ENCODE measurements around the gene JOSD2. TPM values are rescaled to one million over a fixed set of nuclear protein-coding genes. Genes with fewer than 3 reads are reported as not detected.

JOSD2 gene
- total and polyA plus RNA-seq, 2 donors (not counting 3 experiments of a cell fraction or from before 2014, with no cell fraction given): 37.4 to 62.8 TPM

DNA sequence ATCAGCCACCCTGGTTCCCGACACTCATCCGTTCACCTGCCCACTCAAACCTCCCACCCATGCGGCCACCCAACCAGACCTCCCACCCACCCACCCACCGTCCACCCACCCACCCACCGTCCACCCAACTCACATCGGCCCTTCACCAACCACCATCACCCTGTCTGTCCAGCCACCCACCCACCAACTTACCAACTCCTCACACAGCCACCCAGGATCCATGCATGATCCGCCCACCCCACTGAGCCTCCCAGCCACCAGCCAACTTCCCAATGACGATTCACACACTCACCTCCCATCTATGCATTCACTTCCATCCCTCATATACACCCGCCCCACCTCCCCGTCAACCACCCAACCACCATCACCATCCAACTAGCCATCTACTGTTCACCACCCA, 4.3 kb downstream of the JOSD2 start:
- FAIRE-seq (no peak), DNase-seq (ENCODE audit: low read depth, low spot score) (no peak)
- H3K4me2 ChIP-seq (ENCODE audit: insufficient read depth, low read length): no peak overlapping the region
- H3K27ac ChIP-seq (ENCODE audit: insufficient read depth, low read depth, low read length): no peak overlapping the region
- ChIA-PET CTCF (no interaction called here), POLR2A (no interaction called here)
- H3K9me1 ChIP-seq (replicated peaks; ENCODE audit: control insufficient read depth, extremely low read depth, insufficient read depth, low read length): no peaks in the 10 kb centered on the region
- TF ChIP-seq, protein P1, sequence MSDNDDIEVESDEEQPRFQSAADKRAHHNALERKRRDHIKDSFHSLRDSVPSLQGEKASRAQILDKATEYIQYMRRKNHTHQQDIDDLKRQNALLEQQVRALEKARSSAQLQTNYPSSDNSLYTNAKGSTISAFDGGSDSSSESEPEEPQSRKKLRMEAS (IDR thresholded peaks at IDR 0.05; ENCODE audit: insufficient read depth, insufficient read length): no peak
- no peak for TF ChIP-seq EZH2 (IDR thresholded peaks at IDR 0.05; ENCODE audit: borderline replicate concordance, low read depth, low read length, severe bottlenecking)
- no peak for TF ChIP-seq JUN (IDR thresholded peaks at IDR 0.05; ENCODE audit: borderline replicate concordance, insufficient read depth, insufficient read length, low read depth)
- no peak for TF ChIP-seq POLR2A (IDR thresholded peaks at IDR 0.05; ENCODE audit: low read depth, low read length)
- TF ChIP-seq, protein P2, sequence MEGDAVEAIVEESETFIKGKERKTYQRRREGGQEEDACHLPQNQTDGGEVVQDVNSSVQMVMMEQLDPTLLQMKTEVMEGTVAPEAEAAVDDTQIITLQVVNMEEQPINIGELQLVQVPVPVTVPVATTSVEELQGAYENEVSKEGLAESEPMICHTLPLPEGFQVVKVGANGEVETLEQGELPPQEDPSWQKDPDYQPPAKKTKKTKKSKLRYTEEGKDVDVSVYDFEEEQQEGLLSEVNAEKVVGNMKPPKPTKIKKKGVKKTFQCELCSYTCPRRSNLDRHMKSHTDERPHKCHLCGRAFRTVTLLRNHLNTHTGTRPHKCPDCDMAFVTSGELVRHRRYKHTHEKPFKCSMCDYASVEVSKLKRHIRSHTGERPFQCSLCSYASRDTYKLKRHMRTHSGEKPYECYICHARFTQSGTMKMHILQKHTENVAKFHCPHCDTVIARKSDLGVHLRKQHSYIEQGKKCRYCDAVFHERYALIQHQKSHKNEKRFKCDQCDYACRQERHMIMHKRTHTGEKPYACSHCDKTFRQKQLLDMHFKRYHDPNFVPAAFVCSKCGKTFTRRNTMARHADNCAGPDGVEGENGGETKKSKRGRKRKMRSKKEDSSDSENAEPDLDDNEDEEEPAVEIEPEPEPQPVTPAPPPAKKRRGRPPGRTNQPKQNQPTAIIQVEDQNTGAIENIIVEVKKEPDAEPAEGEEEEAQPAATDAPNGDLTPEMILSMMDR (IDR thresholded peaks at IDR 0.05; ENCODE audit: extremely low read depth in 1 of 2, insufficient read depth in 1 of 2, low read depth in 1 of 2, low read length in 2 of 2): no peak
- TF ChIP-seq MYC (IDR thresholded peaks at IDR 0.05; ENCODE audit: low read depth, low read length): no peak
- peaks cover 7% of the 10 kb centered on the region for H3K4me1 ChIP-seq (ENCODE audit: control insufficient read depth, extremely low read depth, insufficient read depth, low read length)
- dilution Hi-C loops (cut with MboI; ENCODE audit: extremely low pct_ligation_motif_present, low sequenced_read_pairs) (no loop called here), intact Hi-C loops (cut with micrococcal nuclease) (no loop called here)
- H2AFZ ChIP-seq (ENCODE audit: low read depth, low read length): no peak overlapping the region
- no TSS peak for BruUV-seq (replicated peaks)
- no peak overlapping the region for H3K4me3 ChIP-seq (replicated peaks in 1 of 3; ENCODE audit: insufficient read depth in 1 of 3, low read depth in 1 of 3, low read length in 3 of 3)
- no peaks in the 10 kb centered on the region for H3K36me3 ChIP-seq (ENCODE audit: control insufficient read depth in 2 of 2, extremely low read depth in 1 of 2, insufficient read depth in 2 of 2, low read length in 2 of 2)
- no peak overlapping the region for H3K9ac ChIP-seq (replicated peaks; ENCODE audit: extremely low read depth, insufficient read depth, low read length)
- H3K79me2 ChIP-seq (ENCODE audit: control insufficient read depth, insufficient read depth, low read length): no peaks in the 10 kb centered on the region
- no peaks in the 10 kb centered on the region for H4K20me1 ChIP-seq (replicated peaks; ENCODE audit: control insufficient read depth, extremely low read depth, insufficient read depth, low read length)
- no peaks in the 10 kb centered on the region for H3K27me3 ChIP-seq (ENCODE audit: control insufficient read depth in 2 of 2, insufficient read depth in 2 of 2, low read length in 2 of 2)
- H3K9me3 ChIP-seq (replicated peaks; ENCODE audit: control insufficient read depth, insufficient read depth, low read length): no peaks in the 10 kb centered on the region

Measured in endothelial cell of umbilical vein (primary cell).